Heart left ventricle (tissue), 16 donors: ENCODE measurements around the gene HMGXB4. TPM values are rescaled to one million over a fixed set of nuclear protein-coding genes. Genes with fewer than 3 reads are reported as not detected.

ENCODE experiments used
- ATAC-seq, 4 donors: fragments of 200-7000 bp; cut with Tn5 transposase; one replicate each; pipeline ENCODE4 v1.9.1; 2020 to 2022; ENCODE audit warnings: moderate library complexity in 4 of 4, mild to moderate bottlenecking in 3 of 4, moderate number of reproducible peaks in 1 of 4
- DNase-seq, 5 donors: peaks; one replicate each; pipeline ENCODE4 v3.0.0-alpha.2; 2020
- H3K27ac ChIP-seq, 12 donors: fragments of 200-600 bp; sonication (generic) in 4 of 12; one replicate each; pipeline versions ENCODE4 v1.5.0 to v1.8.0; 2016 to 2022; ENCODE audit warnings: mild to moderate bottlenecking in 2 of 12
- H3K27me3 ChIP-seq, 9 donors: fragments of 200-600 bp; sonication (generic) in 2 of 9; one replicate each; pipeline versions ENCODE4 v1.5.1 to v1.8.0; 2016 to 2022; ENCODE audit warnings: mild to moderate bottlenecking in 3 of 9
- H3K36me3 ChIP-seq, 9 donors: fragments of 200-600 bp; sonication (generic) in 2 of 9; one replicate each; pipeline versions ENCODE4 v1.5.0 to v1.8.0; 2018 to 2022; ENCODE audit warnings: mild to moderate bottlenecking in 2 of 9
- H3K4me1 ChIP-seq, 12 donors: fragments of 200-600 bp; sonication (generic) in 4 of 12; one replicate each; pipeline versions ENCODE4 v1.5.0 to v1.8.0; 2016 to 2022; ENCODE audit warnings: mild to moderate bottlenecking in 3 of 12
- H3K4me3 ChIP-seq, 12 donors: fragments of 200-600 bp; sonication (generic) in 4 of 12; one replicate each; pipeline versions ENCODE4 v1.5.0 to v1.8.0; 2017 to 2022; ENCODE audit warnings: mild to moderate bottlenecking in 9 of 12, moderate library complexity in 4 of 12
- H3K9me3 ChIP-seq, 12 donors: fragments of 200-600 bp; sonication (generic) in 4 of 12; one replicate each; pipeline versions ENCODE4 v1.5.0 to v1.8.0; 2016 to 2022; ENCODE audit warnings: mild to moderate bottlenecking in 1 of 12
- CTCF ChIP-seq, 12 donors: fragments of 200-600 bp; sonication (generic) in 4 of 12; IDR thresholded peaks; one replicate each; pipeline versions ENCODE4 v1.5.0 to v1.8.0; 2018 to 2022; ENCODE audit warnings: antibody characterized with exemption in 12 of 12, mild to moderate bottlenecking in 5 of 12
- POLR2A ChIP-seq, 2 donors: fragments of 450-650 bp; IDR thresholded peaks; one replicate each; pipeline ENCODE4 v1.6.1; 2017; ENCODE audit warnings: antibody characterized with exemption in 2 of 2, mild to moderate bottlenecking in 2 of 2, moderate library complexity in 2 of 2
- WGBS, 4 donors: extraction: QIAGEN DNeasy Blood & Tissue Kit in 2 of 4; methylation state at CpG; one replicate each; pipeline versions ENCODE4 v1.1.5 to v1.1.7; 2013 to 2018; 5-methylcytosine and 5-hydroxymethylcytosine counted together
- intact Hi-C, 10 donors: fragments of 100-400 bp; cut with DNase I; formaldehyde crosslinking; loops; one replicate each; pipeline versions ENCODE4 v1.11.1 to v1.14.2; 2022
- long read RNA-seq, 3 donors: library from polyadenylated mRNA; unstranded; transcript quantifications; one replicate each; pipeline ENCODE4 v2.0.0, GENCODE V29; 2020 to 2021
- polyA plus RNA-seq, 2 donors: library from polyadenylated mRNA; stranded (reverse); fragments of 200-250 nt; gene quantifications; one replicate each; pipeline ENCODE4 v1.2.3, GENCODE V29; 2013
- total RNA-seq, 9 donors: library from RNA; depleted of rRNA in 2 of 9; stranded (reverse); fragments of >200 nt in 2 of 9; fragmentation: NEBNext Ultra II Directional in 3 of 9; extraction: Animal tissue kit (Norgen Biotek cat#: 25700) in 3 of 9; gene quantifications; one replicate each; pipeline versions ENCODE4 v1.1.0 to v1.2.4, GENCODE V29; 2016 to 2023
- donor health status: ischemic (EF 13 %, LVEDD 7.1; RV severe dilation, severe dysfunction).
- donor health status: healthy with polysubstance abuse.
- donor health status: DM: no; HTN: yes; CAD: no.
- donor health status: DM: no; HTN: no; CAD: no.
- donor health status: ischemic (EF 25% LVEDD 6.9; RV normal size, moderate dysfunction).
- donor health status: ischemic (EF 25% LVEDD 5.7; RV mildly dilated, moderate dysfunction).
- donor health status: healthy.
- donor health status: DM: yes; HTN: yes; CAD: no.
- donor health status: ischemic (EF 35%, LVEDD 5.7; RV mildly dilated, moderate dysfunction).
- donor health status: nonischemic (EF 11% LVEDD 7.7; RV severe dilation, severe dysfunction).
- donor health status: DM: yes; HTN: yes; CAD: no.
- donor health status: PGD.
- donor health status: ischemic (EF 29% LVEDD 5.4; RV normal size, mild dysfunction).
- donor health status: nonischemic (EF 23%, LVEDD 6.1; RV moderate dilation, normal function).

Gene HMGXB4
- total RNA-seq = 10 to 100 TPM in 4 of 9 donors, 1 to 10 TPM in 5; 6.3 to 14.2 (median 9.7) TPM
- polyA plus RNA-seq = 1 to 10 TPM; 5.6 to 7.9 TPM
- long read RNA-seq, donor 1, partial matches to known transcripts = 6 of 10 reads
- long read RNA-seq, donor 1, other reads (novel, unspliced or antisense) = 2 of 10 reads
- long read RNA-seq, donor 2, partial matches to known transcripts = 9 of 17 reads
- long read RNA-seq, donor 2, other reads (novel, unspliced or antisense) = 3 of 17 reads
- long read RNA-seq, donor 3, full-length matches to known transcripts = 4 of 8 reads
- long read RNA-seq, donor 3, partial matches to known transcripts = 3 of 8 reads
- long read RNA-seq, donor 3, other reads (novel, unspliced or antisense) = 1 of 8 reads

- Histone ChIP-seq H3K4me3 (peak within 1 kb of the TSS; percentile 62 to 96 (median 89)), H3K27ac (peak within 1 kb of the TSS; percentile 91 to 98 (median 96))
- 0% methylated on average over 49 to 84 of the region's 84 CpGs for WGBS, 4 donors
These were observed at the start of gene HMGXB4 for GRCh38 chr22:35257321-35258190. TSS of gene HMGXB4 (plus strand) at chr22:35257493. CDS start at chr22:35262391, 4,898 bp downstream.

GRCh38 chr22:35208003-35208402 is 49.3 kb upstream of the HMGXB4 start:
- no peak for DNase-seq
- Histone ChIP-seq H3K27me3 (peaks cover 0 to 13% (median 0%) of the 10 kb centered on the region in 9 donors), H3K36me3 (no peaks in the 10 kb centered on the region), H3K27ac (no peak overlapping the region), H3K4me3 (no peak overlapping the region), H3K9me3 (no peaks in the 10 kb centered on the region), H3K4me1 (peaks cover 0 to 8% (median 0%) of the 10 kb centered on the region in 12 donors)
- TF ChIP-seq POLR2A (IDR thresholded peaks at IDR 0.05) (no peak), CTCF (IDR thresholded peaks at IDR 0.05) (no peak)
- intact Hi-C loops = no loop called here
- no peak for ATAC-seq
- WGBS, 4 donors = 68 to 83% (median 77%) methylated on average over 3 to 4 of the region's 4 CpGs

More at GRCh38 chr22:35257321-35258190, at the start of gene HMGXB4:
- ATAC-seq (peak; percentile 92 to 98 (median 98)), DNase-seq (peak; percentile 87 to 93 (median 92))
- peaks cover 0 to 30% (median 12%) of the 10 kb centered on the region in 12 donors for H3K4me1 ChIP-seq
- peaks cover 0 to 6% (median 4%) of the 10 kb centered on the region in 9 donors for H3K36me3 ChIP-seq
- no peaks in the 10 kb centered on the region for H3K27me3 ChIP-seq
- TF ChIP-seq POLR2A (IDR thresholded peaks at IDR 0.05) (peak in 1 of 2 donors; percentile 29), CTCF (IDR thresholded peaks at IDR 0.05) (peak in 6 of 12 donors; percentile 16 to 48 (median 28))
- intact Hi-C loops = loop anchor here in 1 of 10 donors (5.0 kb wide), 1 partner anchor 40 kb away; the partner anchor contains the start of gene TOM1
- H3K9me3 ChIP-seq = no peaks in the 10 kb centered on the region

- ATAC-seq = no peak
- peaks cover 0 to 13% (median 0%) of the 10 kb centered on the region in 9 donors for H3K27me3 ChIP-seq
- WGBS, 4 donors = 77 to 86% (median 79%) methylated on average over 7 of the region's 7 CpGs
- no peaks in the 10 kb centered on the region for H3K9me3 ChIP-seq
- DNase-seq = no peak
- H3K36me3 ChIP-seq = no peaks in the 10 kb centered on the region
- TF ChIP-seq POLR2A (IDR thresholded peaks at IDR 0.05) = no peak
- TF ChIP-seq CTCF (IDR thresholded peaks at IDR 0.05) = no peak
- H3K27ac ChIP-seq = no peak overlapping the region
- no peak overlapping the region for H3K4me3 ChIP-seq
- intact Hi-C loops = no loop called here
- H3K4me1 ChIP-seq = peaks cover 0 to 8% (median 0%) of the 10 kb centered on the region in 12 donors
These were observed 48.1 kb upstream of the HMGXB4 start for GRCh38 chr22:35209203-35209602.
